BLaER1 (cell line): ENCODE measurements around the gene RTCB.

Experiments used
- H3K27ac ChIP-seq: shearing (Covaris generic); formaldehyde crosslinking; 2 replicates; pipeline ENCODE4 v1.8.1; 2022
- H3K27me3 ChIP-seq: shearing (Covaris generic); formaldehyde crosslinking; 2 replicates; pipeline ENCODE4 v1.8.1; 2022
- H3K36me3 ChIP-seq: shearing (Covaris generic); formaldehyde crosslinking; 2 replicates; pipeline ENCODE4 v1.8.1; 2022
- H3K4me1 ChIP-seq: shearing (Covaris generic); formaldehyde crosslinking; 2 replicates; pipeline ENCODE4 v1.8.1; 2022
- H3K4me2 ChIP-seq: shearing (Covaris generic); formaldehyde crosslinking; 2 replicates; pipeline ENCODE4 v1.8.1; 2022
- H3K4me3 ChIP-seq: shearing (Covaris generic); formaldehyde crosslinking; 2 replicates; pipeline ENCODE4 v1.8.1; 2022
- H3K9ac ChIP-seq: shearing (Covaris generic); formaldehyde crosslinking; 2 replicates; pipeline ENCODE4 v1.8.1; 2022
- H3K9me3 ChIP-seq: shearing (Covaris generic); formaldehyde crosslinking; 2 replicates; pipeline ENCODE4 v1.8.1; 2022
- H4K20me1 ChIP-seq: shearing (Covaris generic); formaldehyde crosslinking; 2 replicates; pipeline ENCODE4 v1.8.1; 2022
- Cebpa-rat ChIP-seq: shearing (Covaris generic); IDR thresholded peaks from 2 replicates; pipeline ENCODE4 v1.8.1; 2022

Gene RTCB

DNA sequence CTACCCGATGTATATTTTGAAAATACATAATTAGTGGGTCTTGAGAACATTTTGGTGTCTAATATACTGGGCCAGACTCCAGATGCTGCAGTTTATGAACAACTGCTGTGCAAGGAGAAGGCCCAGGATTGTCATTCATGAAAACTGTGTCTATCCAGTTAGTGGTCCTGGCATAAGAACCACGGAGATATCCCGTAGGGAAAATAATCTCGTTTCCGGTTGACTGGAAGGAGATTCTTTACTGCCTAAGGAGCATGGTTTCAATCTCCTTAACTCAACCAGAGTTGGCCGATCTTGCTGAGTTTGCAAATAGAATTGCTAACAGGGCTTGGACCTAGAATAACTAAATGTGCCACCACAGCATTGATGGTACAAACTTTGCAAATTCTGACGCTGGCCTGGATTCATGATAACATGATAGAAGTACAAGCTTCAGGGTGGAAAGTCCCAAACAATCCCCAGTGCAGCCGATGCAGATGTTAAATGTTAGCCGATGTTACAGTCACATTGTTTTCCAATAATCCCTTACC is 4.6 kb upstream of the RTCB start:
- Histone ChIP-seq H3K4me1 (peaks cover 8% of the 10 kb centered on the region; the same call in 1 of the 2 replicates), H3K36me3 (no peaks in the 10 kb centered on the region), H3K27ac (no peak overlapping the region), H3K9me3 (no peaks in the 10 kb centered on the region), H3K4me3 (no peak overlapping the region), H3K27me3 (no peaks in the 10 kb centered on the region), H3K4me2 (no peak overlapping the region), H4K20me1 (peaks cover 2% of the 10 kb centered on the region), H3K9ac (no peak overlapping the region)
- no peak for TF ChIP-seq Cebpa-rat

GRCh38 chr22:32414191-32414590 is 2.1 kb upstream of the RTCB start:
- Histone ChIP-seq H4K20me1 (peaks cover 23% of the 10 kb centered on the region), H3K36me3 (peaks cover 8% of the 10 kb centered on the region; the same call in 1 of the 2 replicates), H3K27ac (no peak overlapping the region), H3K4me1 (peaks cover 24% of the 10 kb centered on the region), H3K4me2 (no peak overlapping the region), H3K9ac (no peak overlapping the region), H3K9me3 (no peaks in the 10 kb centered on the region), H3K4me3 (no peak overlapping the region), H3K27me3 (no peaks in the 10 kb centered on the region)
- no peak for TF ChIP-seq Cebpa-rat

DNA sequence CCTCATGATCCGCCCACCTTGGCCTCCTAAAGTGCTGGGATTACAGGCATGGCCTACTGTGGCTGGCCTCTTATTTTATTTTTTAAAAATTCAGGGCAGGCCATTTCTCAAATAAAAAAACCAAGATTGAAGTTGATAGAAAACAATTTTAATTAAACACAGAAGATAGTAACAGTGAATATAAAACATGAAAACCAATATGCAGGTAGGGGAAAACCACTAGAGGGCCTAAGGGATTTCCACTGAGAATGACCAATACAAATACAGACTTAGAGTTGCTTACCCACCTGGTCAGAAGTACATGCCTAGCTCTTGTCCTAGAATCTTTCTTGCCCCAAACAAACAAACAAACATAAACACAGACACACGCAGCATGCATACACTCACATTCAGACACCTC is 1.7 kb upstream of the RTCB start:
- peaks cover 25% of the 10 kb centered on the region for H4K20me1 ChIP-seq
- H3K4me2 ChIP-seq, result no peak overlapping the region
- TF ChIP-seq Cebpa-rat, result no peak

GRCh38 chr22:32411402-32411801 is 645 bp downstream of the RTCB start:
- H3K36me3 ChIP-seq, result peaks cover 33% of the 10 kb centered on the region
- no peaks in the 10 kb centered on the region for H3K9me3 ChIP-seq
- H4K20me1 ChIP-seq, result peaks cover 43% of the 10 kb centered on the region
- peak overlapping the region; percentile 84 for H3K27ac ChIP-seq
- peak overlapping the region; percentile 93 for H3K4me3 ChIP-seq
- peak overlapping the region; percentile 95 for H3K4me2 ChIP-seq
- H3K27me3 ChIP-seq, result no peaks in the 10 kb centered on the region
- peaks cover 24% of the 10 kb centered on the region for H3K4me1 ChIP-seq
- no peak for TF ChIP-seq Cebpa-rat
- H3K9ac ChIP-seq, result peak overlapping the region; percentile 94

More for the DNA sequence above, 1.7 kb upstream of the RTCB start:
- Histone ChIP-seq H3K36me3 (peaks cover 10% of the 10 kb centered on the region), H3K9me3 (no peaks in the 10 kb centered on the region), H3K27ac (no peak overlapping the region), H3K9ac (no peak overlapping the region), H3K4me3 (no peak overlapping the region), H3K27me3 (no peaks in the 10 kb centered on the region), H3K4me1 (peaks cover 24% of the 10 kb centered on the region)

GRCh38 chr22:32410459-32410858 is 1.6 kb downstream of the RTCB start:
- no peaks in the 10 kb centered on the region for H3K27me3 ChIP-seq
- H3K36me3 ChIP-seq, result peaks cover 42% of the 10 kb centered on the region
- peaks cover 24% of the 10 kb centered on the region for H3K4me1 ChIP-seq
- H3K27ac ChIP-seq, result no peak overlapping the region
- H4K20me1 ChIP-seq, result peaks cover 43% of the 10 kb centered on the region
- H3K4me3 ChIP-seq, result peak overlapping the region; percentile 93
- H3K4me2 ChIP-seq, result peak overlapping the region; percentile 95
- no peak for TF ChIP-seq Cebpa-rat
- no peaks in the 10 kb centered on the region for H3K9me3 ChIP-seq
- peak overlapping the region; percentile 94; the same call in 1 of the 2 replicates for H3K9ac ChIP-seq

DNA sequence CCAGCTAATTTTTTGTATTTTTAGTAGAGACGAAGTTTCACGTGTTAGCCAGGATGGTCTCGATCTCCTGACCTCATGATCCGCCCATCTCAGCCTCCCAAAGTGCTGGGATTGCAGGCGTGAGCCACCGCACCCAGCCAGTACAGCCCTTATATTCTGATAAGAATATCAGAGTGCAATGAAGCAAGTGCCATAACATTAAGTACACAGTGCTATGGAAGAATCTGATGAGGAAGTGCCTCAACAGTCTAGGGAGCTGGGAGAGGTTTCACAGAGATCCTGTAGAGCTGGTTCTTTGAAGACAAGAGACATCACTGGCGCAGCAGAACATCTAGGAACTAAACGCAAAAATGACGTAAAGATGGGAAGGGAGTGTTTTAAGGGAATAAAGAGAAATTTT is 2.1 kb downstream of the RTCB start:
- no peak overlapping the region for H3K4me3 ChIP-seq

DNA sequence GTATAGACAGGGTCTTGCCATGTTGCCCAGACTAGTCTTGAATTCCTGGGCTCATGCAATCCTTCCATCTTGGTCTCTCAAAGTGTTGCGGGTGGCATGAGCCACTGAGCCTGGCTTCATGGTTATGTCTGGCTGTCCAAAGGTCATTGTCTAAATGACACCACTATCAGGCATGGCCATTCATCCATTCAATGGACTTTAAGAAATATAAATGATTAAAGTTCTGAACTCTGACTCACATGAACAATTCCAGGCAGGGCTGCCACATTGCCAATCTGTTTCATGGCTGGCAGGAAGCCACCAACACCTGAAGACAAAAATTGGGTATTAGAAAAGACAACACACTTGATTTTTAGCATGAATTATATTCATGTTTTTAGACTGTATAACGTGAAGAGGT is 4.1 kb downstream of the RTCB start:
- peaks cover 67% of the 10 kb centered on the region for H3K36me3 ChIP-seq
- H4K20me1 ChIP-seq, result peaks cover 43% of the 10 kb centered on the region
- peaks cover 24% of the 10 kb centered on the region for H3K4me1 ChIP-seq
- no peak overlapping the region for H3K27ac ChIP-seq
- no peak overlapping the region for H3K4me2 ChIP-seq
- H3K9me3 ChIP-seq, result no peaks in the 10 kb centered on the region
- TF ChIP-seq Cebpa-rat, result no peak
- H3K27me3 ChIP-seq, result no peaks in the 10 kb centered on the region
- H3K4me3 ChIP-seq, result no peak overlapping the region
- H3K9ac ChIP-seq, result no peak overlapping the region

More for the DNA sequence above, 2.1 kb downstream of the RTCB start:
- H3K9ac ChIP-seq, result 0 out of 2 replicates have a peak overlapping the region, but pooled peaks have one; percentile 94
- H3K27ac ChIP-seq, result no peak overlapping the region
- no peaks in the 10 kb centered on the region for H3K27me3 ChIP-seq
- H3K4me1 ChIP-seq, result peaks cover 24% of the 10 kb centered on the region
- H3K4me2 ChIP-seq, result peak overlapping the region; percentile 95
- H4K20me1 ChIP-seq, result peaks cover 43% of the 10 kb centered on the region
- TF ChIP-seq Cebpa-rat, result no peak
- H3K9me3 ChIP-seq, result no peaks in the 10 kb centered on the region
- H3K36me3 ChIP-seq, result peaks cover 47% of the 10 kb centered on the region

DNA sequence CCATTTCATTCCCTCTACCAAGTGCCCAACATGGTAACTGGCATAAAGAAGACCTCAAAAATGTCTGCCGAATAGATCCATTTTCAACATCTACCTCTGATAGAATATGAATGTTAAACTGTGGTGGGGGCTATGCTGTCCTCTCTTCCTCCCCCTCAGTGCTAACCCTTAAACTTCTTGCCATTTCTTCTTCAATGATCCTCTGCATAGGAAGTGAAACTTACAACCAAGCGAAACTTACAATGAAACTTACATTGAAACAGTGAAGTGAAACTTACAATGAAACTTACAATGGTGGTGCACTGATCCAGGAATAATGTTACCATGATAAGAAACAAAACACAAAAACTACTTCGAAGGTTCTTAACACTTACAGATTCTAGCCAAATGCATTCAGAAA is 4.7 kb downstream of the RTCB start:
- no peak overlapping the region for H3K9ac ChIP-seq
- no peak overlapping the region for H3K4me2 ChIP-seq
- TF ChIP-seq Cebpa-rat, result no peak
- H3K27ac ChIP-seq, result no peak overlapping the region
- H3K27me3 ChIP-seq, result no peaks in the 10 kb centered on the region
- peaks cover 17% of the 10 kb centered on the region for H3K4me1 ChIP-seq
- no peak overlapping the region for H3K4me3 ChIP-seq
- peaks cover 43% of the 10 kb centered on the region for H4K20me1 ChIP-seq
- no peaks in the 10 kb centered on the region for H3K9me3 ChIP-seq
- H3K36me3 ChIP-seq, result peaks cover 74% of the 10 kb centered on the region

DNA sequence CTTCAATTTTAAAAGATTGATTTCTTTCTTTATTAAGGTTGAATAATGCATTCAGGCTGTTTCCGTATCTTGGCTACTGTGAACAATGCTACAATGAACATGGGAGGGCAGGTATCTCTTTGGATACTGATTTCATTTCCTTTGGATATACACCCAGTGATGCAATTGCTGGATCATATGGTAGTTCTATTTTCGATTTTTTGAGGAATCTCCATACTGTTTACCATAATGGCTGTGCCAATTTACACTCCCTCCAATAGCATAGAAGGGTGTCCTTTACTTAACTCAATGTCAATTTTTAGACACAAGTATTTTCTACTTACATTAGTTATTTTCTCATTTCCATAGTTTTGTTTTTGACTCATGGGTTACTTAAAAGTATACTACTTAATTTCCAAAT is 8.0 kb downstream of the RTCB start:
- no peak for TF ChIP-seq Cebpa-rat
- Histone ChIP-seq H3K36me3 (peaks cover 99% of the 10 kb centered on the region), H3K4me1 (no peaks in the 10 kb centered on the region), H3K4me3 (no peak overlapping the region), H3K27ac (no peak overlapping the region), H4K20me1 (peaks cover 19% of the 10 kb centered on the region; the same call in 1 of the 2 replicates), H3K27me3 (no peaks in the 10 kb centered on the region), H3K9me3 (no peaks in the 10 kb centered on the region), H3K9ac (no peak overlapping the region), H3K4me2 (no peak overlapping the region)

DNA sequence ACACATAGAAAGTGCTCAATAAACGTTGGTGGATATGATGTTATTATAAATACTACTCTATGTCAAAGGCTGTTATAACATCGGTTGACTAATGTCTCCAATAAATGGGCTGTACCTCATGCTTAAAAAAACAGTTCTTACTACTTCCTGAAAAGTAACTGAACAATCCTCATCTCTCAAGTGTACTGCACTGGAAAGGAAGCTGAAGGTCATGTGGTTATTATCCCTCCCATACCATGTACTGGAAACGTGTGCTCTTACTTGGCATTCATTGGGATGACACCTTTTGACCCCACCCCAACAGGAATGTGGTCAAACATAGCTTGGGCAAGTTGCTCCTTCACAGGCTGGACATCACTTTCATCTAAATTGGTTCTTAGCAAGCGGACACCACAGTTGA is 10.6 kb downstream of the RTCB start:
- H3K9ac ChIP-seq, result no peak overlapping the region
- no peaks in the 10 kb centered on the region for H3K4me1 ChIP-seq
- H4K20me1 ChIP-seq, result no peaks in the 10 kb centered on the region
- no peaks in the 10 kb centered on the region for H3K9me3 ChIP-seq
- H3K4me2 ChIP-seq, result no peak overlapping the region
- H3K4me3 ChIP-seq, result no peak overlapping the region
- no peak for TF ChIP-seq Cebpa-rat
- H3K36me3 ChIP-seq, result peaks cover 100% of the 10 kb centered on the region
- no peak overlapping the region for H3K27ac ChIP-seq
- no peaks in the 10 kb centered on the region for H3K27me3 ChIP-seq

DNA sequence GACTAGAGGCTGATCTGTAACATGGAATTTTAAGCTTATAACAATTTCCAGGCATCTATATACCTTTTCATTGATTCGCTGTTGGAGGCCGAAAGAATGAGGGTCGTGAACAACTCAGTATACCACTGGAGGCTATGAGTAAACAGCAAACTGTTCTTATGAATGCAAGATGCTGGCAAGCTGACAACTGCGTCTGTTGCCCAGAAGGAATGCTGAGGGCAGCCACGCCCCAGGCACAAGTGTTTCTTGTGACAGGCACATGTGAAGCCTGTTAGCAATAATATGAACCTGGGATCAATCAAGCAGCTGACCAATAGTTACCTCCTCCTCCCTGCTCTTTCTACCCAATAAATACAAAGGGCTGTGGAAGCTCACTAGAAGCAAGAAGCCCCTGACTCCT is 15.3 kb downstream of the RTCB start:
- TF ChIP-seq Cebpa-rat, result no peak

More for the DNA sequence above, 15.3 kb downstream of the RTCB start:
- Histone ChIP-seq H3K9me3 (no peaks in the 10 kb centered on the region), H3K27ac (no peak overlapping the region), H3K27me3 (no peaks in the 10 kb centered on the region), H3K4me2 (no peak overlapping the region), H3K4me1 (no peaks in the 10 kb centered on the region), H3K9ac (no peak overlapping the region), H3K4me3 (no peak overlapping the region), H3K36me3 (peaks cover 100% of the 10 kb centered on the region), H4K20me1 (no peaks in the 10 kb centered on the region)
